Caco-2 (cell line): Measurements from ENCODE around the gene ARHGDIB. TPM values are rescaled to one million over a fixed set of nuclear protein-coding genes. Genes with fewer than 3 reads are reported as not detected.

Experiments
- BruUV-seq: library from RNA; stranded (reverse); fragments of 400-500 nt; replicated peaks from 2 replicates; lab custom pipeline; 2021; lab: Mats Ljungman, UMichigan
- CTCF ChIA-PET: fragments of 300-600 bp; sonication (Branson Sonifier 250); formaldehyde crosslinking; loops from one replicate; lab custom pipeline; 2022; ENCODE audit warnings: antibody characterized with exemption; lab: Charles Lee
- POLR2A ChIA-PET: fragments of 300-600 bp; sonication (Branson Sonifier 250); formaldehyde crosslinking; loops from one replicate; lab custom pipeline; 2022; ENCODE audit warnings: antibody characterized with exemption; lab: Charles Lee
- DNase-seq, 2 experiments: peaks; one replicate each; pipeline versions ENCODE4 v3.0.0 to v3.0.0-alpha.2; 2020 to 2022
- H3K27me3 ChIP-seq: replicated peaks from 2 replicates; pipeline ENCODE4 v1.6.0; 2011; ENCODE audit warnings: low read length; ENCODE audit not compliant: control insufficient read depth, insufficient read depth
- H3K36me3 ChIP-seq: 2 replicates; pipeline ENCODE4 v1.5.1; 2011; ENCODE audit warnings: low read length; ENCODE audit not compliant: control insufficient read depth, insufficient read depth
- H3K4me1 ChIP-seq: fragments of 250-450 bp; sonication (Bioruptor Pico); 2 replicates; pipeline ENCODE4 v1.5.1; 2020; ENCODE audit warnings: mild to moderate bottlenecking
- H3K4me3 ChIP-seq: 2 replicates; pipeline ENCODE4 v1.5.1; 2011; ENCODE audit warnings: low read depth, mild to moderate bottlenecking, control low read depth, low read length
- H3K9me3 ChIP-seq: fragments of 250-450 bp; sonication (Bioruptor Pico); 2 replicates; pipeline ENCODE4 v1.5.1; 2020; ENCODE audit warnings: mild to moderate bottlenecking, moderate library complexity
- H3K27ac Mint-ChIP-seq: one replicate; pipeline ENCODE4 v1.8.0; 2022; ENCODE audit warnings: mixed read lengths; ENCODE audit not compliant: unreplicated experiment
- H3K27me3 Mint-ChIP-seq: one replicate; pipeline ENCODE4 v1.8.0; 2022; ENCODE audit warnings: mixed read lengths; ENCODE audit not compliant: insufficient read depth, unreplicated experiment
- H3K36me3 Mint-ChIP-seq: one replicate; pipeline ENCODE4 v1.8.0; 2022; ENCODE audit warnings: mild to moderate bottlenecking, mixed read lengths; ENCODE audit not compliant: insufficient read depth, unreplicated experiment
- H3K4me1 Mint-ChIP-seq: one replicate; pipeline ENCODE4 v1.8.0; 2022; ENCODE audit warnings: low read depth, mixed read lengths; ENCODE audit not compliant: unreplicated experiment
- H3K4me3 Mint-ChIP-seq: one replicate; pipeline ENCODE4 v1.8.0; 2022; ENCODE audit warnings: mild to moderate bottlenecking, moderate library complexity, mixed read lengths; ENCODE audit not compliant: unreplicated experiment
- H3K9me3 Mint-ChIP-seq: one replicate; pipeline ENCODE4 v1.8.0; 2022; ENCODE audit warnings: mixed read lengths; ENCODE audit not compliant: unreplicated experiment
- CTCF ChIP-seq, 2 experiments: fragments of 200-600 bp in 1 of 2; IDR thresholded peaks; 1 replicate in 1 of 2; 2 replicates in 1 of 2; pipeline versions ENCODE4 v1.5.1 to v1.8.0; 2011 to 2022; ENCODE audit warnings: antibody characterized with exemption in 1 of 2, control low read depth in 1 of 2, inconsistent platforms in 1 of 2, low read depth in 1 of 2, low read length in 1 of 2, mild to moderate bottlenecking in 1 of 2, moderate library complexity in 1 of 2; ENCODE audit not compliant: insufficient read depth in 1 of 2, severe bottlenecking in 1 of 2, unreplicated experiment in 1 of 2
- intact Hi-C: fragments of 100-400 bp; cut with micrococcal nuclease; formaldehyde crosslinking; loops from one replicate; pipeline ENCODE4 v1.10.0; 2022; ENCODE audit not compliant: unreplicated experiment
- total RNA-seq: library from RNA; stranded (reverse); gene quantifications from 2 replicates; pipeline ENCODE4 v1.2.3, GENCODE V29; 2022

ARHGDIB gene
- total RNA-seq, 1 experiment from 2014 or later, result 15.9 TPM

- H3K4me1 Mint-ChIP-seq, result peaks cover 30% of the 10 kb centered on the region
- Histone ChIP-seq H3K27me3 (no peaks in the 10 kb centered on the region), H3K4me3 (no peak overlapping the region), H3K9me3 (no peaks in the 10 kb centered on the region), H3K4me1 (peaks cover 33% of the 10 kb centered on the region), H3K36me3 (no peaks in the 10 kb centered on the region)
- no peaks in the 10 kb centered on the region for H3K27me3 Mint-ChIP-seq
- no peak for TF ChIP-seq CTCF (IDR thresholded peaks at IDR 0.05; ENCODE audit: insufficient read depth in 1 of 2, low read depth in 1 of 2, low read length in 1 of 2, severe bottlenecking in 1 of 2, unreplicated experiment in 1 of 2)
- ChIA-PET POLR2A (no interaction called here), CTCF (interaction anchor here (0.6 kb wide), 1 partner anchor 42 kb away, joined by 3 read pairs; no protein-coding TSS in a partner anchor)
- no peak overlapping the region for H3K27ac Mint-ChIP-seq
- intact Hi-C loops, result no loop called here
- no peak for DNase-seq
- no peaks in the 10 kb centered on the region for H3K36me3 Mint-ChIP-seq
- no peak overlapping the region for H3K4me3 Mint-ChIP-seq
- no TSS peak for BruUV-seq
- H3K9me3 Mint-ChIP-seq, result peaks cover 31% of the 10 kb centered on the region
These were observed 7.6 kb downstream of the ARHGDIB start for GRCh38 chr12:14953752-14954151.

- Histone ChIP-seq H3K36me3 (no peaks in the 10 kb centered on the region), H3K9me3 (no peaks in the 10 kb centered on the region), H3K4me1 (peaks cover 46% of the 10 kb centered on the region), H3K27me3 (no peaks in the 10 kb centered on the region), H3K4me3 (no peak overlapping the region)
- peaks cover 34% of the 10 kb centered on the region for H3K4me1 Mint-ChIP-seq
- intact Hi-C loops, result no loop called here
- ChIA-PET POLR2A (no interaction called here), CTCF (interaction anchor here (0.6 kb wide), 1 partner anchor 1772 kb away, joined by 3 read pairs; no protein-coding TSS in a partner anchor)
- no peak overlapping the region for H3K27ac Mint-ChIP-seq
- peaks cover 31% of the 10 kb centered on the region for H3K9me3 Mint-ChIP-seq
- H3K27me3 Mint-ChIP-seq, result no peaks in the 10 kb centered on the region
- DNase-seq, result no peak
- H3K4me3 Mint-ChIP-seq, result no peak overlapping the region
- no peaks in the 10 kb centered on the region for H3K36me3 Mint-ChIP-seq
- TF ChIP-seq CTCF (IDR thresholded peaks at IDR 0.05; ENCODE audit: insufficient read depth in 1 of 2, low read depth in 1 of 2, low read length in 1 of 2, severe bottlenecking in 1 of 2, unreplicated experiment in 1 of 2), result no peak
- BruUV-seq, result no TSS peak
These were observed 9.0 kb downstream of the ARHGDIB start for GRCh38 chr12:14952299-14952921.

GRCh38 chr12:14951851-14952250 is 9.6 kb downstream of the ARHGDIB start:
- Histone ChIP-seq H3K4me1 (peaks cover 52% of the 10 kb centered on the region), H3K36me3 (no peaks in the 10 kb centered on the region), H3K4me3 (no peak overlapping the region), H3K9me3 (no peaks in the 10 kb centered on the region), H3K27me3 (no peaks in the 10 kb centered on the region)
- Mint-ChIP-seq H3K4me1 (peaks cover 40% of the 10 kb centered on the region), H3K27ac (peak overlapping the region; percentile 55), H3K27me3 (no peaks in the 10 kb centered on the region), H3K4me3 (no peak overlapping the region), H3K36me3 (no peaks in the 10 kb centered on the region), H3K9me3 (peaks cover 31% of the 10 kb centered on the region)
- ChIA-PET CTCF (interaction anchor here (0.6 kb wide), 1 partner anchor 1772 kb away, joined by 3 read pairs; no protein-coding TSS in a partner anchor), POLR2A (no interaction called here)
- no peak for TF ChIP-seq CTCF (IDR thresholded peaks at IDR 0.05; ENCODE audit: insufficient read depth in 1 of 2, low read depth in 1 of 2, low read length in 1 of 2, severe bottlenecking in 1 of 2, unreplicated experiment in 1 of 2)
- no peak for DNase-seq
- no TSS peak for BruUV-seq
- intact Hi-C loops, result loop anchor here (1.0 to 2.0 kb wide), 2 partner anchors 17 to 23 kb away; no protein-coding TSS in a partner anchor
